CD1c-positive myeloid dendritic cell (primary cell): Measurements from ENCODE around the gene NHERF1.

Experiments used
- DNase-seq: peaks from one replicate; pipeline ENCODE4 v3.0.0-alpha.2; 2016; ENCODE audit errors: extremely low spot score

NHERF1 gene

DNA sequence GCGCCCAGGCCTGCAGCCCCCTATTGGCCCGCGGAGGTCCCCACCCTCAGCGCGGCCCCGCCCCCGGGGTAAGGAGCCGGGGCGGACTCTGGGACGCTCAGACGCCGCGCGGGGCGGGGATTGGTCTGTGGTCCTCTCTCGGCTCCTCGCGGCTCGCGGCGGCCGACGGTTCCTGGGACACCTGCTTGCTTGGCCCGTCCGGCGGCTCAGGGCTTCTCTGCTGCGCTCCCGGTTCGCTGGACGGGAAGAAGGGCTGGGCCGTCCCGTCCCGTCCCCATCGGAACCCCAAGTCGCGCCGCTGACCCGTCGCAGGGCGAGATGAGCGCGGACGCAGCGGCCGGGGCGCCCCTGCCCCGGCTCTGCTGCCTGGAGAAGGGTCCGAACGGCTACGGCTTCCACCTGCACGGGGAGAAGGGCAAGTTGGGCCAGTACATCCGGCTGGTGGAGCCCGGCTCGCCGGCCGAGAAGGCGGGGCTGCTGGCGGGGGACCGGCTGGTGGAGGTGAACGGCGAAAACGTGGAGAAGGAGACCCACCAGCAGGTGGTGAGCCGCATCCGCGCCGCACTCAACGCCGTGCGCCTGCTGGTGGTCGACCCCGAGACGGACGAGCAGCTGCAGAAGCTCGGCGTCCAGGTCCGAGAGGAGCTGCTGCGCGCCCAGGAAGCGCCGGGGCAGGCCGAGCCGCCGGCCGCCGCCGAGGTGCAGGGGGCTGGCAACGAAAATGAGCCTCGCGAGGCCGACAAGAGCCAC, at the start of gene NHERF1:
TSS of gene NHERF1 (plus strand) at position 100 of the 750 bp plus-strand sequence. CDS start at position 319, 219 bp downstream.
- peak; percentile 98 for DNase-seq

DNA sequence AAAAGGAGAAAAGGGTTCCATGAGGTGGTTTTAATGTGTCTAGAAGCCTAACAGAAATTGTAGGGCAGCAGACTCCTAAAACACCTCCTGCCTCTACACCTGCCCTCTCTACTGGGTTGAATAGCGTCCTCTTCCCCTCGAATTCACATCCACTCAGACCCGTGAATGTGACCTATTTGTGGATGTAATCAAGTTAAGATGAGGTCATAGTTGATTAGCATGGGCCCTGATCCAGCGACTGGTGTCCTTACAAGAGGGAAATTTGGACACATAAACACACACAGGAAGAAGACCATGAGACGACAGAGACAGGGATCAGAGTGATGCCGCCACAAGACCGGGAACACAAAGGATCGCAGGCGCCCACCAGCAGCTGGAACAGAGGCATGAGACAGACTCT, 49.2 kb upstream of the NHERF1 start:
- DNase-seq = no peak

- DNase-seq = peak; percentile 93
Measured at GRCh38 chr17:74702116-74702871, 46.1 kb upstream of the NHERF1 start.

DNA sequence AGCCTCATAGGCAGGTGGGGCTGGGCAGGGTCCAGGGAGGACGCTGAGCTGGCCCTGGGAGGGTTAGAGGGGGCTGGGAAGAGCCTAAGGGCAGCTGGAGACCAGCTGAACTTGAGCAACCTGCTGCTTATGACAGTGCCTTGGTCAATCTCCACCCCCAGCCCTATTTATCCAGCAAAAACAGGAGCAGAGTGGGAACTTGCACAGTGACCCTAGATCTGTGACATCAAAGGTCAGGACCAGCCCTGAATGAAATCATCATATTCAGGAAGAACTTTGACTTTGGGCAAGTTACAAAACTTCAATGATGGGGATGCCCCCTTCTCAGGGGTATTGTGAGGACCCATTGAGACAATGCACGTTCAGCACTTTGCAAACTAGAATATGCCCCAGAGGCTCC, 45.1 kb upstream of the NHERF1 start:
- peak; percentile 55 for DNase-seq

- DNase-seq = no peak
Measured at GRCh38 chr17:74704544-74704943, 43.9 kb upstream of the NHERF1 start.

DNA sequence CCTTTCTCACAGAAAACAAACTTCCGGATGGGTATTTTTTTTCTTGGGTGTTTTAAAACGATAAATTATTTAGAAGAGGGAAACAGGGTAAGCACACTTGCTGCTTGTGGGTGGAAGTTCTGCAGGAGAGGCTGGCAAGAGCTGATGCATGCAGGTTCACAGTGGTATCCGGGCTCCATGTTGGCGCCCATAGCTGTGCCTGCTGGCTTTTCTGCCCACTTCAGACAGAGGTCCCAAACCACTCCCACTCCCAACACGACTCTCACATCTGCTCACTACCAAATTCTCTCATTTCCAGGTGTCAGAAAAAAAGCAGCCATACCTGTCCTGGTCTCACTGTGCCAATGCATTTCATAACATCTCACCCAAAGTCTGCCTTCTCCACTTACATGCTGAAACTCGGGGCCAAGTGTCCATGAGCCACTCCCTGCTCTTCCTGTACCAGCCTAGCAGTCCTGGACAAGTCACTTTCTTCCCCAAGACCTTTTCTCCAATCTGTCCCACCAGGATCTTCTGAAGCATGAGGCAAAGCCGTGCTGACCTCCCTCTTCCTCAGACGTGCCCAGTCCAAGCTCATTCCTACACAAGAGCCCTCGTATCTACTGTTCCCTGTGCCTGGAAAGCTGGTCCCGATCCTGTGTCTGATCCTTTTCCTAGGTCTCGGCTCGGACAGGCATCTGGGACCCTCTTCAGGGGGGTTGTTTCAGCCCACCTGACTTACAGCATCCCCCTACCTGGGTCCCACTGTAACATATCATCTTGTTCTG, 37.2 kb upstream of the NHERF1 start:
- DNase-seq = no peak

GRCh38 chr17:74712301-74712700, 36.1 kb upstream of the NHERF1 start:
- no peak for DNase-seq

GRCh38 chr17:74712756-74713155, 35.7 kb upstream of the NHERF1 start, which contains the start of gene CD300LF:
CD300LF (minus strand) TSS chr17:74712923; CDS start chr17:74712866, 57 bp downstream.
- peak; percentile 85 for DNase-seq

GRCh38 chr17:74713171-74713755, 35.2 kb upstream of the NHERF1 start:
- peak; percentile 86 for DNase-seq

- DNase-seq = no peak
Measured at GRCh38 chr17:74715144-74715543, 33.3 kb upstream of the NHERF1 start.

- DNase-seq = no peak
Measured at GRCh38 chr17:74720506-74720905, 27.9 kb upstream of the NHERF1 start.

GRCh38 chr17:74722782-74723181, 25.6 kb upstream of the NHERF1 start:
- DNase-seq = no peak

DNA sequence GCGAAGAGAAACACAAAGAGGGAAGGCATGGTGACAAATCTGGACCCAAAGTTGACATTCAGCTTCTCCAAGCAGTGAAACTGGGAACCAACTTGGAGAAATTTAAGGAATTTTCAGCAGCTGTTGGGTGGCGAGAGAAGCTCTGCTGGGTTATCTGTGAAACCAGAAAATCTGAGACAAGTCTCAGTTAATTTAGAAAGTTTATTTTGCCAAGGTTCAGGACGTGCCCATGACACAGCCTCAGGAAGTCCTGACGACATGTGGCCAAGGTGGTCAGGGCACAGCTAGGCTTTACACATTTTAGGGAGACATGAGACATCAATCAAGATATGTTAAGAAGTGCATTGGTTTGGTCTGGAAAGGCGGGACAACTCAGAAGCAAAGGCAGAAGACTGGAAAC, 24.5 kb upstream of the NHERF1 start:
- no peak for DNase-seq

DNA sequence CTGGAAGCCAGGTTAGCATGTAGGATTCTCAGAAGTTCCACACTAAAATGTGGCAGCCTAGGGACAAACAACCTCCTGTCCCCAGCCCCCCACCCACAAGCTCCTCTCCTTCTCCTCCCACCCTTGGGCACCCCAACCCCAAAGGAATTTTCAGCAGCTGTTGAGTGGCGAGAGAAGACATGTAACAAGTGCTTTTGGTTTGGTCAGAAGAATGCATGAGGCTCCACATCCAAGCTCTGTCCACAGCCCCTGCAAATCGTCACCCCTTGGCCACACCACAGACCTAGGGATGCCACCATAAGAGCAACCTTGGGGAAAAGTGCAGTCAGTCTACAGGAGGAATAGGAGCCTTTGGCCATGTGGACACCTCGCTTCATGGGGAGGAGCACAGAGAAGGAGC, 23.3 kb upstream of the NHERF1 start:
- DNase-seq = no peak

GRCh38 chr17:74728033-74728701, 20.3 kb upstream of the NHERF1 start:
- DNase-seq = no peak

- no peak for DNase-seq
Measured at GRCh38 chr17:74728702-74729075, 19.7 kb upstream of the NHERF1 start.

- DNase-seq = no peak
Measured at GRCh38 chr17:74729368-74729767, 19.1 kb upstream of the NHERF1 start.

DNA sequence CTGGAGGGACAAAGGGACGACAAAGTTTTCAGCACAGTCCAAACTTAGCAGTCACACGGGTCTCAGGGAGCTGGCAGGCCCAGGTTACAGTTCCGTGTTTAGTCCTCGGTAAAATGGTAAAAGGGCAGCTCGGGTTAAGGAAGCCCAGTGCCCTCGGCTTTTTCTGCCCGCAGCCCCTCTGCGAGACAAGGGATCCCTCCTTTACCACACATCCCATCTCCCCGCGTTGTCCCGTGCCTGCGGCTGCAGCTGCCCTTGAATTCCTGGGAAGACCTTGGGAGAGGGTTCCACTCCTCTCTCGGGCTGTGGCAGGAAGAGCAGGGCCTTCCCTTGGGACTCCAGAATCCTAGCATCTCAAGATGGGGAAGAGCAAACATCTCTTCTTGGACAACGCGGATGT, 18.6 kb upstream of the NHERF1 start:
- no peak for DNase-seq

DNA sequence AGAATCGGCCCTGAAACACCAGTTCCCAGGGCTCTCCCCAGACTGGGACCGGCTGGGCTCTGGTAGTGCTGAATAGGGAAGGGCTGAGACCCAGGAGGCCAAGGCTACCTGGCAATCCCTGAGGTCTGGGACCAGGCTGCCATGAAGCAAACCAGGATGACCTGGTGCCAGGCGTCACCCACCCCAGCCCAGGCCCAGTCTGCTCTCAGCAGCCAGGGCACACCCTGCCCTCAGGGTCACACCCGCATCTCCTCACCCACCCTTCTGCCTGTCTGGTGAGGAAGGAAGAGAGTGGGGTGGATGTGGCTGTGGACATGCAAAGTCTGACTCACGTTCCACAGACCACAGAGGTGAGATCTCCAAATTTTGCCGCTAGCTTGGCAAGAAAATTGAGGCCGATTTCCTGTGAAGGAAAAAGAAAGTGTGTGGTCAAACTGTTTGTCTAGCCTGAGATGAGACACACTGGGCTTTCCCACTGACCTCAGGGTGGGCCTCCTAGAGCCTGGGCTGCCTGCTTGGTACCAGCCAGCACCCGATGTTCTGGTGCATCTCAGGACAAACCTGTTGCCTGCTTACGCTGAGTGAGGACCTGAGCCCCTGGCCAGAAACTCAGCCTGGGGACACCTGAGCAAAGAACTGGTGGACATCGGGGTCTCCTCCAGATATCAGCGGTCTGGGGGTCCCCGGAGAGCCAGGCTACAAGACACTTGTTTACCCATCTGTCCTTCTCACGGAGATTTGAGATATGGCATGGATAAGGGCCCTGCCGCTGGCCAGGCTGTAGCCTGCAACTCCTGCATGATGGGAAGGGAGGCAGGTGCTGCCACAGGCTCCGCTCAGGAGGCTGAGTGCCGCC, 17.7 kb upstream of the NHERF1 start:
- no peak for DNase-seq

- DNase-seq = no peak
Measured at GRCh38 chr17:74731347-74731605, 17.2 kb upstream of the NHERF1 start.
